ENCODE data around the gene USP4. TPM values are rescaled to one million over a fixed set of nuclear protein-coding genes. Genes with fewer than 3 reads are reported as not detected.
"Not testable (repeated sequence)": the region's sequence is repeated elsewhere in the genome, so short reads cannot be mapped to it uniquely, and the experiment has no call there.

Gene USP4
- polyA plus RNA-seq, 4 donors, result 50.6 to 74.0 (median 64.2) TPM

DNA sequence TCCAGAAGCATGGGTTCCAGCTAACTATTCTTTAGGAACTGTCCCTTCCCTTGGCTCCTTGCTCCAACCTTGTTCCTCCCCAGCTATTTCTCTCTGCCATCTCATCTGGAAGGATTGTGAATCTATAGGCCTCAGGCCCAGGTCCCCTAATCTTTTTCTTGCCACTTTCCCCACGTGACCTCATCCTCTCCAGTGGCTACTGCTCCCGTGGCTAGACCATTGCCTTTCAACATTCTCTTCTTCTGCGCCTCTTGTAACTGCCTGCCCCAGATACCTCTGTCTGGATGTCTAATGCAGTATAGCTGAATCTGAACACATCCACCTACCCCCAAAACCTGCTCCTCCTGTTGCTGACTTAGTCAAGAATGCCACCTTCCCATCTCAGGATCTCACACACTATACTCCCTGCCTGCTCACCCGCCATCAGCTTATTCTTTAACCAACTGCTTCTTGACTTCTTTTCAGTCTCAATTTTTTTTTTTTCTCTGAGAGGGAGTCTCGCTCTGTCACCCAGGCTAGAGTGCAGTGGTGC, 13.1 kb upstream of the USP4 start:
- no peak for DNase-seq (ENCODE audit: low read depth in 4 of 4, low spot score in 3 of 4)

GRCh38 chr3:49352281-49352680, 12.4 kb upstream of the USP4 start:
- DNase-seq (ENCODE audit: low read depth in 4 of 4, low spot score in 3 of 4), result no peak

GRCh38 chr3:49351521-49352011, 11.7 kb upstream of the USP4 start:
- DNase-seq (ENCODE audit: low read depth in 4 of 4, low spot score in 3 of 4), result no peak

DNA sequence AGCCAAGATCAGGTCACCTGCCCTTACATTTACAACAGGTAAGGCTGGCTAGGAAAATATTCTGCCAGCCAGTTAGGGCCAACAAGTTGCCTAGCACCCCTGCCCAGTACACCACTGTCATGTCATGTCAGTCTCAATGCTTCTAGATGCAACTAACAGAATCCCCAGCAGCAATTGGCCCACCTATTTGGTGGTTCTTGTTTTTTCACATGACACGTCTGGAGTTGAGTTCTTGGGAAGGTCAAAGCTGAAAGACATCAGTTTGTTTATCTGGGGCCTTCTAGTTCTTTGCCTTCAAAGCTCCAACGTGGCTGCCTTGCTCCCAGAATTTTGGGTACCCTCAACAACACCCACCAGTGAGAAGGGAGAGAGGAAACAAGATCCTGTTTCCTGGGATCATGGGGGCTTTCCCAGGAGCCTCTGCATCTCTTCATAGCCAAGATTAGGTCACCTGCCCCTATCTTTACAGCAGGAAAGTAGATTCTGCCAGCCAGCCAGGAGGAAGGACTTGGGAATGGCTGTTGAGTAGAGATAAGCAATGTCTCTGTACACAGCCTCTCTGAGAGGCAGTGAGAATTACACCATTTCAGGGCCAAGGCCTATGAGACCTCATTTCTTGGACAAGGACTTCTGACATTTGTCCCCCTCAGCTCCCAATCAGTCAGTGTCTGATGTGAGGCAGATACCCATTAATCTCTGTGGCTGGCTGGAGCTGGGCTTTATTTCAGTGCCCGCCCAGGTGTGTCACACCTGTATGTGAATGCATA, 9.7 kb upstream of the USP4 start:
- no peak for DNase-seq (ENCODE audit: low read depth in 4 of 4, low spot score in 3 of 4)

DNA sequence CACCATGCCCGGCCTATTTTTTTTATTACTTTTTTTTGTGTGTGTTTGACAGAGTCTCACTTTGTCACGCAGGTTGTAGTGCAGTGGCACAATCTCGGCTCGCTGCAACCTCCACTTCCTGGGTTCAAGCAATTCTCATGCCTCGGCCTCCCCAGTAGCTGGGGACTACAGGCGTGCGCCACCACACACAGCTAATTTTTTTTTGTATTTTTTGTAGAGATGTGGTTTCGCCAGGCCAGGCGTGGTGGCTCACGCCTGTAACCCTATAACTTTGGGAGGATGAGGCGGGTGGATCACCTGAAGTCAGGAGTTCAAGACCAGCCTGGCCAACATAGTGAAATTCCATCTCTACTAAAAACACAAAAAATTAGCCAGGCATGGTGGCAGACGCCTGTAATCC, 8.5 kb upstream of the USP4 start:
- DNase-seq (ENCODE audit: low read depth in 4 of 4, low spot score in 3 of 4), result not testable (repeated sequence)

- no peak for DNase-seq (ENCODE audit: low read depth in 4 of 4, low spot score in 3 of 4)
These were observed 7.0 kb upstream of the USP4 start for GRCh38 chr3:49346797-49347251.

- DNase-seq (ENCODE audit: low read depth in 4 of 4, low spot score in 3 of 4), result no peak
These were observed 3.3 kb upstream of the USP4 start for GRCh38 chr3:49343163-49343562.

- DNase-seq (ENCODE audit: low read depth in 4 of 4, low spot score in 3 of 4), result no peak
These were observed 2.1 kb upstream of the USP4 start for GRCh38 chr3:49341996-49342395.

GRCh38 chr3:49339581-49339940, 292 bp downstream of the USP4 start:
- no peak for DNase-seq (ENCODE audit: low read depth in 4 of 4, low spot score in 3 of 4)

DNA sequence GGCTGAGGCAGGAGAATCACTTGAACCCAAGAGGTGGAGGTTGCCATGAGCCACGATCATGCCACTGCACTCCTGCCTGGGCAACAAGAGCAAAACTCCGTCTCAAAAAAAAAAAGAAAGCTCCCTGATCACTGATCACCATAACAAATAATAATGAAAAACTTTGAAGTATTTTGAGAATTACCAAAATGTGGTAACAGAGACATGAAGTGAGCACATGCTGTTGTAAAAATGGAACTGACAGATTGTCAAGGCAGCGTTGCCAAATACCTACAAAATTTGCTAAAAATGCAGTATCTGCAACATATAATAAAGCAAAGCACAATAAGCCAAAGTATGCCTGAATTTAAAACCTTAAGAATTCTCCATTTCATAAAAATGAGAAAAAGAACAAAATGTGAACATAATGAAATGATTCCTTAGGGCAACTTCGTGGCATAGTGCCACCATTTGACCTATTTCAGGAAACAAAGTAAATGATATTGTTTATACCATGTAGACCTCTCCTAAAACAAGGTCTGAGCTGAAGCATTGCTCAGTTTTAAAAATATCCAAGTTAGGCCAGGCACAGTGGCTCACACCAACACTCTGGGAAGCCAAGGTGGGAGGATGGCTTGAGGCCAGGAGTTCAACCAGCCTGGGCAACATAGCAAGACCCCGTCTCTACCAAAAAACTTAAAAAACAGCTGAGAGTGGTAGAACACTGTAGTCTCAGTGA, 5.8 kb downstream of the USP4 start:
- DNase-seq (ENCODE audit: low read depth in 4 of 4, low spot score in 3 of 4), result no peak

DNA sequence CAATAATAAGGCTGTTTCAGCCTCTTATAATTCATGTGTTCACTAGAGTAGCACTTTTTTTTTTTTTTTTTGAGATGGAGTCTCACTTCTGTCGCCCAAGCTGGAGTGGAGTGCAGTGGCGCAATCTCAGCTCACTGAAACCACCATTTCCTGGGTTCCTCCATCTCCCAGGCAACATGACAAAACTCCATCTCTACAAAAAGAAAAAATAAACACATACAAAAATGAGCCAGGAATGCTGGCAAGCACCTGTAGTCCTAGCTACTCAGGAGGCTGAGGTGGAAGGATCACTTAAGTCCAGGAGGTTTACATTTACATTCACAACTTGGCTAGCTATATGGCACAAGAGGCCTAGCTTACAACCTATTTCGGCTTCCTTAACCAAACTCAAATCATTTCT, 6.8 kb downstream of the USP4 start:
- DNase-seq (ENCODE audit: low read depth in 4 of 4, low spot score in 3 of 4), result no peak

DNA sequence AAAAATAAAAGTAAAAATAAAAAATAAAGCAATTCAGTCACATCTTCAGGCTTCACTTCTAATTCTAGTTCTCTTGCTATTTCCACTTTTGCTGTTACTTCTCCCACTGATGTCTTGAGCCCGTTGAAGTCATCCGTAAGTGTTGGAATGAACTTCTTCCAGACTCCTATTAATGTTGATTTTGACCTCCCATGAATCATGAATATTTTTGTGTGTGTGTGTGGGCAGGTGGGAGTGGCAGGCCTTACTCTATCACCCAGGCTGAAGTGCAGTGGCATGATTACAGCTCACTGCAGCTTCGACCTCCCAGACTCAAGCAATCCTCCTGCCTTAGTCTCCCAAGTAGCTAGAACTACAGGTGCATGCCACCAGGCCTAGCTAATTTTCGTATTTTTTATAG, 10.7 kb downstream of the USP4 start:
- no peak for DNase-seq (ENCODE audit: low read depth in 4 of 4, low spot score in 3 of 4)

DNA sequence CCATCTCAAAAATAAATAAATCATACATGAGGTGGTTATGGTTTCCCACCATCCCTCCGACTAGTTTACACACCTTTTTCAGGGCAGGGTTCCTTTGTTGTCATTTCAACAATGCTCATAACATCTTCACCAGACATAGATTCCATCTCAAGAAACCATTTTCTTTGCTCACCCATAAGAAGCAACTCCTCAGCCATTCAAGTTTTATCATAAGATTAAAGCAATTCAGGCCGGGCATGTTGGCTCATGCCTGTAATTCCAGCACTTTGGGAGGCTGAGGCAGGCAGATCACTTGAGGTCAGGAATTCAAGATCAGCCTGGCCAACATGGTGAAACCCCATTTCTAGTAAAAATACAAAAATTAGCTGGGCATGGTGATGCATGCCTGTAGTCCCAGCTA, 11.5 kb downstream of the USP4 start:
- not testable (repeated sequence) for DNase-seq (ENCODE audit: low read depth in 4 of 4, low spot score in 3 of 4)

GRCh38 chr3:49327485-49327884, 12.4 kb downstream of the USP4 start:
- DNase-seq (ENCODE audit: low read depth in 4 of 4, low spot score in 3 of 4), result no peak

GRCh38 chr3:49324768-49325167, 15.1 kb downstream of the USP4 start:
- no peak for DNase-seq (ENCODE audit: low read depth in 4 of 4, low spot score in 3 of 4)

- no peak for DNase-seq (ENCODE audit: low read depth in 4 of 4, low spot score in 3 of 4)
These were observed 23.0 kb downstream of the USP4 start for GRCh38 chr3:49316696-49317457.

GRCh38 chr3:49313896-49314688, 25.8 kb downstream of the USP4 start:
- DNase-seq (ENCODE audit: low read depth in 4 of 4, low spot score in 3 of 4), result no peak

GRCh38 chr3:49311283-49311682, 28.6 kb downstream of the USP4 start:
- no peak for DNase-seq (ENCODE audit: low read depth in 4 of 4, low spot score in 3 of 4)

GRCh38 chr3:49310677-49311076, 29.2 kb downstream of the USP4 start:
- no peak for DNase-seq (ENCODE audit: low read depth in 4 of 4, low spot score in 3 of 4)

- DNase-seq (ENCODE audit: low read depth in 4 of 4, low spot score in 3 of 4), result no peak
These were observed 34.2 kb downstream of the USP4 start for GRCh38 chr3:49305608-49306007.
